SK-N-SH (cell line): ENCODE measurements around the gene DUSP5. TPM values are rescaled to one million over a fixed set of nuclear protein-coding genes. Genes with fewer than 3 reads are reported as not detected.
A peak's percentile ranks its signal among the peaks of the same experiment; 100 is the strongest.

Source experiments
- CTCF ChIA-PET: fragments of 300-600, 350-600 bp; formaldehyde crosslinking; extraction: SDS; loops from one replicate; lab custom pipeline; 2021; lab: Yijun Ruan, JAX
- POLR2A ChIA-PET: fragments of 350-600 bp; sonication (Branson Sonifier 250); formaldehyde crosslinking; extraction: SDS; loops from one replicate; lab custom pipeline; 2020; ENCODE audit warnings: antibody characterized with exemption, inconsistent platforms; lab: Yijun Ruan, JAX
- DNase-seq: peaks from one replicate; pipeline ENCODE4 v3.0.0; 2012
- H2AFZ ChIP-seq: fragments of 200-600 bp; sonication (generic); 2 replicates; pipeline ENCODE4 v1.8.1; 2016; ENCODE audit warnings: antibody characterized with exemption, mild to moderate bottlenecking, low read depth
- H3F3A ChIP-seq: fragments of 200-600 bp; sonication (generic); replicated peaks from 2 replicates; pipeline ENCODE3; 2016; ENCODE audit warnings: antibody characterized with exemption, mild to moderate bottlenecking; ENCODE audit not compliant: insufficient read depth
- H3K27ac ChIP-seq, 2 experiments: fragments of 200-500 bp in 1 of 2; fragments of 200-600 bp in 1 of 2; sonication (Bioruptor generic) in 1 of 2; sonication (generic), shearing (Covaris generic) in 1 of 2; 2 replicates each; pipeline versions ENCODE4 v1.5.1 to v1.6.1; 2014 to 2016; ENCODE audit warnings: low read depth in 2 of 2, inconsistent platforms in 1 of 2, low read length in 1 of 2, mild to moderate bottlenecking in 1 of 2, mixed read lengths in 1 of 2
- H3K27me3 ChIP-seq: fragments of 200-600 bp; sonication (generic), shearing (Covaris generic); 2 replicates; pipeline ENCODE4 v1.6.1; 2016; ENCODE audit warnings: mixed run types; ENCODE audit not compliant: insufficient read depth
- H3K36me3 ChIP-seq, 2 experiments: fragments of 200-500 bp in 1 of 2; fragments of 200-600 bp in 1 of 2; sonication (Bioruptor generic) in 1 of 2; sonication (generic) in 1 of 2; replicated peaks in 1 of 2; 2 replicates each; pipeline versions ENCODE3 to v1.5.1; 2014 to 2016; ENCODE audit warnings: low read length in 1 of 2, mild to moderate bottlenecking in 1 of 2; ENCODE audit not compliant: insufficient read depth in 2 of 2, control insufficient read depth in 1 of 2
- H3K4me1 ChIP-seq, 2 experiments: fragments of 200-500 bp in 1 of 2; fragments of 200-600 bp in 1 of 2; sonication (Bioruptor generic) in 1 of 2; sonication (generic), shearing (Covaris generic) in 1 of 2; 2 replicates each; pipeline versions ENCODE4 v1.5.1 to v1.6.1; 2014 to 2016; ENCODE audit warnings: low read depth in 1 of 2, low read length in 1 of 2, mixed run types in 1 of 2; ENCODE audit not compliant: insufficient read depth in 2 of 2, control insufficient read depth in 1 of 2
- H3K4me2 ChIP-seq: fragments of 200-600 bp; sonication (generic), shearing (Covaris generic); 2 replicates; pipeline ENCODE4 v1.6.1; 2017; ENCODE audit warnings: mixed run types
- H3K4me3 ChIP-seq, 2 experiments: fragments of 200-500 bp in 1 of 2; fragments of 200-600 bp in 1 of 2; sonication (Bioruptor generic) in 1 of 2; sonication (generic), shearing (Covaris generic) in 1 of 2; 2 replicates each; pipeline versions ENCODE4 v1.5.1 to v1.8.1; 2014 to 2016; ENCODE audit warnings: low read depth in 2 of 2, inconsistent platforms in 1 of 2, low read length in 1 of 2, mild to moderate bottlenecking in 1 of 2, mixed read lengths in 1 of 2, moderate library complexity in 1 of 2
- H3K79me2 ChIP-seq: fragments of 200-600 bp; sonication (generic); 2 replicates; pipeline ENCODE4 v1.8.1; 2017; ENCODE audit warnings: mild to moderate bottlenecking; ENCODE audit not compliant: insufficient read depth
- H3K9ac ChIP-seq: fragments of 200-600 bp; sonication (generic); 2 replicates; pipeline ENCODE4 v1.6.1; 2017; ENCODE audit warnings: mixed run types
- H3K9me2 ChIP-seq: fragments of 200-600 bp; sonication (generic); 2 replicates; pipeline ENCODE4 v1.6.1; 2017; ENCODE audit warnings: mixed run types
- H3K9me3 ChIP-seq: fragments of 200-600 bp; sonication (generic); 2 replicates; pipeline ENCODE4 v1.6.1; 2017; ENCODE audit warnings: mixed run types, mild to moderate bottlenecking, moderate library complexity
- H4K20me1 ChIP-seq: fragments of 200-600 bp; sonication (generic); 2 replicates; pipeline ENCODE4 v1.6.1; 2017; ENCODE audit warnings: mild to moderate bottlenecking, mixed run types; ENCODE audit not compliant: insufficient read depth
- FOSL2 ChIP-seq: IDR thresholded peaks from 2 replicates; pipeline ENCODE4 v1.4.0; 2012; ENCODE audit warnings: low read depth, mild to moderate bottlenecking, moderate library complexity, borderline replicate concordance
- FOXJ3 ChIP-seq: sonication (generic); formaldehyde crosslinking; IDR thresholded peaks from 2 replicates; pipeline ENCODE4 v1.5.1; 2020; ENCODE audit warnings: mild to moderate bottlenecking, missing genetic modification reagents
- GABPA ChIP-seq: IDR thresholded peaks from 2 replicates; pipeline ENCODE4 v1.4.0; 2012; ENCODE audit warnings: low read depth, mild to moderate bottlenecking
- MEF2A ChIP-seq: IDR thresholded peaks from 2 replicates; pipeline ENCODE4 v1.4.0; 2012; ENCODE audit warnings: low read depth, borderline replicate concordance
- MXI1 ChIP-seq: IDR thresholded peaks from 2 replicates; pipeline ENCODE4 v1.6.1; 2012; ENCODE audit warnings: mild to moderate bottlenecking, low read depth, low read length, improper control_type of control experiment
- NFIC ChIP-seq: IDR thresholded peaks from 2 replicates; pipeline ENCODE4 v1.4.0; 2012; ENCODE audit warnings: borderline replicate concordance
- NRF1 ChIP-seq: IDR thresholded peaks from 2 replicates; pipeline ENCODE4 v1.6.1; 2012; ENCODE audit warnings: low read depth, mild to moderate bottlenecking, low read length
- POLR2AphosphoS5 ChIP-seq: IDR thresholded peaks from 2 replicates; pipeline ENCODE4 v1.6.1; 2012; ENCODE audit warnings: low read depth, low read length
- TAF1 ChIP-seq: IDR thresholded peaks from 2 replicates; pipeline ENCODE4 v1.6.1; 2012; ENCODE audit warnings: low read depth, mild to moderate bottlenecking, low read length, moderate library complexity, borderline replicate concordance
- TCF12 ChIP-seq: IDR thresholded peaks from 2 replicates; pipeline ENCODE4 v1.4.0; 2012
- YY1 ChIP-seq: IDR thresholded peaks from 2 replicates; pipeline ENCODE4 v1.4.0; 2012; ENCODE audit warnings: low read depth, mild to moderate bottlenecking
- WGBS: methylation state at CpG from one replicate; pipeline ENCODE4 v1.1.6; 2017; ENCODE audit warnings: low lambda C conversion rate; 5-methylcytosine and 5-hydroxymethylcytosine counted together
- polyA plus RNA-seq, 3 experiments: library from polyadenylated mRNA; depleted of rRNA; stranded (reverse); fragments of >200 nt; gene quantifications; 2 replicates each; pipeline ENCODE4 v1.2.3, GENCODE V29; 2012
- TF ChIP-seq, protein P1 (sequence below): IDR thresholded peaks from 2 replicates; pipeline ENCODE4 v1.4.0; 2012; ENCODE audit warnings: low read depth, borderline replicate concordance
- TF ChIP-seq, protein P2 (sequence below): fragments of 200-600 bp; sonication (generic); IDR thresholded peaks from 2 replicates; pipeline ENCODE4 v1.6.1; 2017; ENCODE audit warnings: antibody characterized with exemption, mild to moderate bottlenecking, moderate library complexity
- TF ChIP-seq, protein P3 (sequence below): fragments of 150-350 bp; IDR thresholded peaks from 2 replicates; pipeline ENCODE4 v1.6.1; 2016; ENCODE audit warnings: mild to moderate bottlenecking, low read depth, low read length
- TF ChIP-seq, protein P4 (sequence below): IDR thresholded peaks from 2 replicates; pipeline ENCODE4 v1.4.0; 2012; ENCODE audit warnings: low read depth, borderline replicate concordance
- TF ChIP-seq, protein P5 (sequence below): IDR thresholded peaks from 2 replicates; pipeline ENCODE4; 2012
- TF ChIP-seq, protein P6 (sequence below): IDR thresholded peaks from 2 replicates; pipeline ENCODE4 v1.4.0; 2012; ENCODE audit warnings: low read depth

DUSP5 gene
- polyA plus RNA-seq, 1 of the 3 experiments (the other 2 are of a cell fraction), result 52.0 TPM

DNA sequence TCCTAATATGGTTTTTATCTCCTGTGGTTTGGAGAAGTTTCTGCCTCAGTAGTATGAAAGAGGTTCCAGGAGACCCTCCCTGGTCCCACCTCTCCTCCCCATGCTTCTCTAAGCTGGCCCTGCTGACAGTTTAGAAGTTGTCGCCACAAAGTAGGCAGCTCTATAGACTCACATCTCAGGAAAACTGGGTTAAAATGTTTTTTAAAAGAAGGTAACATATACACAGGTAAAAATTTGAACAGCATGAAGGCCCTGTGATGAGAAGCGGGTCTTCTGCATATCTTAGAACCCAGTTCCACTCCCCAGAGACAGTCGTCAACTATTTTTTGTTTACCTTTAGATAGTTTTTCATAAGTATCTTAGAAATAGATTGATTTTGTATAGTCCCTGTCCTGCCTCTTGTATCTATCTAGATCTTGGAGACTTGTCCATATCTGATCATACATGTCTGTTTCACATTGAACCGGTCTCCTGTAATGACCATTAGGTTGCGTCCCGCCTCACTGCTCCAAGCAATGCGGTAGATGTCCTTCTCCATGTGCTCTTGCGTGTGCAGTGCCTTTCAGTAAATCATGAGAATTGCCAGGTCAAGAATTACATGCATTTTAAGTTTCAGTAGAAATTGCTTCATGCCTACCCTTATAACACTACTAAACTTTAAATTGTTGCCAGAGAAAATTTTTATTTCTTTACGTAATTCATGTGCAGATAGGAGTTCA is 2.2 kb downstream of the DUSP5 start:
- ChIA-PET POLR2A (no interaction called here), CTCF (interaction anchor here (0.9 to 2.4 kb wide), 7 partner anchors 9 to 193 kb away, joined by 3 to 12 read pairs (median 4); no protein-coding TSS in a partner anchor)
- no peaks in the 10 kb centered on the region for H3K27me3 ChIP-seq
- peak overlapping the region; percentile 84 to 90 for H3K27ac ChIP-seq
- H3K9me3 ChIP-seq, result no peaks in the 10 kb centered on the region
- H3K9me2 ChIP-seq, result no peaks in the 10 kb centered on the region
- H3K4me2 ChIP-seq, result peak overlapping the region; percentile 82
- H3K9ac ChIP-seq, result peak overlapping the region; percentile 96
- H3K79me2 ChIP-seq, result peaks cover 83% of the 10 kb centered on the region
- peaks cover 0 to 4% of the 10 kb centered on the region in 2 experiments for H3K36me3 ChIP-seq
- H3K4me3 ChIP-seq, result peak overlapping the region; percentile 75 to 84; a peak in 3 of 4 replicates
- peaks cover 20% of the 10 kb centered on the region for H4K20me1 ChIP-seq
- no peak for TF ChIP-seq TCF12
- TF ChIP-seq, protein P1, sequence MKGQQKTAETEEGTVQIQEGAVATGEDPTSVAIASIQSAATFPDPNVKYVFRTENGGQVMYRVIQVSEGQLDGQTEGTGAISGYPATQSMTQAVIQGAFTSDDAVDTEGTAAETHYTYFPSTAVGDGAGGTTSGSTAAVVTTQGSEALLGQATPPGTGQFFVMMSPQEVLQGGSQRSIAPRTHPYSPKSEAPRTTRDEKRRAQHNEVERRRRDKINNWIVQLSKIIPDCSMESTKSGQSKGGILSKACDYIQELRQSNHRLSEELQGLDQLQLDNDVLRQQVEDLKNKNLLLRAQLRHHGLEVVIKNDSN, result no peak
- TF ChIP-seq, protein P2, sequence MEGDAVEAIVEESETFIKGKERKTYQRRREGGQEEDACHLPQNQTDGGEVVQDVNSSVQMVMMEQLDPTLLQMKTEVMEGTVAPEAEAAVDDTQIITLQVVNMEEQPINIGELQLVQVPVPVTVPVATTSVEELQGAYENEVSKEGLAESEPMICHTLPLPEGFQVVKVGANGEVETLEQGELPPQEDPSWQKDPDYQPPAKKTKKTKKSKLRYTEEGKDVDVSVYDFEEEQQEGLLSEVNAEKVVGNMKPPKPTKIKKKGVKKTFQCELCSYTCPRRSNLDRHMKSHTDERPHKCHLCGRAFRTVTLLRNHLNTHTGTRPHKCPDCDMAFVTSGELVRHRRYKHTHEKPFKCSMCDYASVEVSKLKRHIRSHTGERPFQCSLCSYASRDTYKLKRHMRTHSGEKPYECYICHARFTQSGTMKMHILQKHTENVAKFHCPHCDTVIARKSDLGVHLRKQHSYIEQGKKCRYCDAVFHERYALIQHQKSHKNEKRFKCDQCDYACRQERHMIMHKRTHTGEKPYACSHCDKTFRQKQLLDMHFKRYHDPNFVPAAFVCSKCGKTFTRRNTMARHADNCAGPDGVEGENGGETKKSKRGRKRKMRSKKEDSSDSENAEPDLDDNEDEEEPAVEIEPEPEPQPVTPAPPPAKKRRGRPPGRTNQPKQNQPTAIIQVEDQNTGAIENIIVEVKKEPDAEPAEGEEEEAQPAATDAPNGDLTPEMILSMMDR, result no peak
- TF ChIP-seq, protein P3, sequence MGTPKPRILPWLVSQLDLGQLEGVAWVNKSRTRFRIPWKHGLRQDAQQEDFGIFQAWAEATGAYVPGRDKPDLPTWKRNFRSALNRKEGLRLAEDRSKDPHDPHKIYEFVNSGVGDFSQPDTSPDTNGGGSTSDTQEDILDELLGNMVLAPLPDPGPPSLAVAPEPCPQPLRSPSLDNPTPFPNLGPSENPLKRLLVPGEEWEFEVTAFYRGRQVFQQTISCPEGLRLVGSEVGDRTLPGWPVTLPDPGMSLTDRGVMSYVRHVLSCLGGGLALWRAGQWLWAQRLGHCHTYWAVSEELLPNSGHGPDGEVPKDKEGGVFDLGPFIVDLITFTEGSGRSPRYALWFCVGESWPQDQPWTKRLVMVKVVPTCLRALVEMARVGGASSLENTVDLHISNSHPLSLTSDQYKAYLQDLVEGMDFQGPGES, result no peak
- H3F3A ChIP-seq, result peaks cover 50% of the 10 kb centered on the region
- H2AFZ ChIP-seq, result no peak overlapping the region
- no peak for DNase-seq
- 62% methylated on average over 9 of the region's 9 CpGs for WGBS
- H3K4me1 ChIP-seq, result peaks cover 44 to 65% of the 10 kb centered on the region in 2 experiments

DNA sequence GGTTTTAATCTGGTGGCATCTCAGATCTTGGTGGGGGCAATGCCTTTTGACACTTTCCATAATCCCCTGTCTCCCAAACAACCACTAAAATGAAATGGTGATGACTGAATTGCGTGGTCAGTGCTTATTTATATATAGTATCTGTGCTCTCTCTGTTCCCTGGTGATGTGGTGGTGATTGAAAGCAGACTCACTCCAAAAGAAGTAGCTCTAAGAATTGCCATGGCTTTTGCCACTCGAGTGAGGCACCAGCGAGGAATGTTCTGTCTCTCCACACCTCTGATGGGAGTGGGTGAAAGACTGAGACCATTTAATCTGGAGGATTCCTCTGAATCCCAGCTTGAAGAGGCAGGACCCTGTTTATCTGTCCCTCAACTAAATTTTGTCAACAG is 2.8 kb downstream of the DUSP5 start:
- CTCF ChIA-PET, result interaction anchor here (1.0 kb wide), 1 partner anchor 64 kb away, joined by 3 read pairs; no protein-coding TSS in a partner anchor
- no peak for TF ChIP-seq FOXJ3 (CRISPR knock-in tag)
- no peak for TF ChIP-seq MXI1
- TF ChIP-seq, protein P4, sequence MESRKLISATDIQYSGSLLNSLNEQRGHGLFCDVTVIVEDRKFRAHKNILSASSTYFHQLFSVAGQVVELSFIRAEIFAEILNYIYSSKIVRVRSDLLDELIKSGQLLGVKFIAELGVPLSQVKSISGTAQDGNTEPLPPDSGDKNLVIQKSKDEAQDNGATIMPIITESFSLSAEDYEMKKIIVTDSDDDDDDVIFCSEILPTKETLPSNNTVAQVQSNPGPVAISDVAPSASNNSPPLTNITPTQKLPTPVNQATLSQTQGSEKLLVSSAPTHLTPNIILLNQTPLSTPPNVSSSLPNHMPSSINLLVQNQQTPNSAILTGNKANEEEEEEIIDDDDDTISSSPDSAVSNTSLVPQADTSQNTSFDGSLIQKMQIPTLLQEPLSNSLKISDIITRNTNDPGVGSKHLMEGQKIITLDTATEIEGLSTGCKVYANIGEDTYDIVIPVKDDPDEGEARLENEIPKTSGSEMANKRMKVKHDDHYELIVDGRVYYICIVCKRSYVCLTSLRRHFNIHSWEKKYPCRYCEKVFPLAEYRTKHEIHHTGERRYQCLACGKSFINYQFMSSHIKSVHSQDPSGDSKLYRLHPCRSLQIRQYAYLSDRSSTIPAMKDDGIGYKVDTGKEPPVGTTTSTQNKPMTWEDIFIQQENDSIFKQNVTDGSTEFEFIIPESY, result 0 out of 2 replicates have a peak, but pooled peaks have one; percentile 50
- TF ChIP-seq TCF12, result peak; percentile 96
- TF ChIP-seq GABPA, result no peak
- TF ChIP-seq MEF2A, result peak; percentile 87
- no peak for TF ChIP-seq YY1
- TF ChIP-seq FOSL2, result peak; percentile 83
- no peak for TF ChIP-seq TAF1
- TF ChIP-seq, protein P3, result no peak
- peak; percentile 60 for TF ChIP-seq POLR2AphosphoS5
- TF ChIP-seq, protein P5, sequence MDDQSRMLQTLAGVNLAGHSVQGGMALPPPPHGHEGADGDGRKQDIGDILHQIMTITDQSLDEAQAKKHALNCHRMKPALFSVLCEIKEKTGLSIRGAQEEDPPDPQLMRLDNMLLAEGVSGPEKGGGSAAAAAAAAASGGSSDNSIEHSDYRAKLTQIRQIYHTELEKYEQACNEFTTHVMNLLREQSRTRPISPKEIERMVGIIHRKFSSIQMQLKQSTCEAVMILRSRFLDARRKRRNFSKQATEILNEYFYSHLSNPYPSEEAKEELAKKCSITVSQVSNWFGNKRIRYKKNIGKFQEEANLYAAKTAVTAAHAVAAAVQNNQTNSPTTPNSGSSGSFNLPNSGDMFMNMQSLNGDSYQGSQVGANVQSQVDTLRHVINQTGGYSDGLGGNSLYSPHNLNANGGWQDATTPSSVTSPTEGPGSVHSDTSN, result peak; percentile 89
- TF ChIP-seq NRF1, result no peak
- peak; percentile 71 for TF ChIP-seq NFIC
- TF ChIP-seq, protein P6, sequence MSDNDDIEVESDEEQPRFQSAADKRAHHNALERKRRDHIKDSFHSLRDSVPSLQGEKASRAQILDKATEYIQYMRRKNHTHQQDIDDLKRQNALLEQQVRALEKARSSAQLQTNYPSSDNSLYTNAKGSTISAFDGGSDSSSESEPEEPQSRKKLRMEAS, result 0 out of 2 replicates have a peak, but pooled peaks have one; percentile 37

More for the DNA sequence above, 2.8 kb downstream of the DUSP5 start:
- Histone ChIP-seq H3K27me3 (no peaks in the 10 kb centered on the region), H3K4me3 (peak overlapping the region in 1 of 2 experiments; percentile 75; a peak in 2 of 4 replicates), H3K9me3 (no peaks in the 10 kb centered on the region), H3K4me2 (peak overlapping the region; percentile 82), H4K20me1 (peaks cover 20% of the 10 kb centered on the region), H3K9ac (peak overlapping the region; percentile 96), H3K79me2 (peaks cover 85% of the 10 kb centered on the region), H3K36me3 (peaks cover 0 to 10% of the 10 kb centered on the region in 2 experiments), H2AFZ (no peak overlapping the region), H3F3A (peaks cover 48% of the 10 kb centered on the region), H3K27ac (peak overlapping the region; percentile 84 to 90), H3K9me2 (no peaks in the 10 kb centered on the region), H3K4me1 (peaks cover 43 to 65% of the 10 kb centered on the region in 2 experiments)
- POLR2A ChIA-PET, result no interaction called here
- DNase-seq, result no peak
- 5% methylated on average over 3 of the region's 3 CpGs for WGBS
